HEK293T (cell line): ENCODE measurements around the gene TMEM98.
"Not testable (repeated sequence)": the region's sequence is repeated elsewhere in the genome, so short reads cannot be mapped to it uniquely, and the experiment has no call there.

ENCODE experiments used
- CTCF ChIA-PET: fragments of 350-600 bp; formaldehyde crosslinking; extraction: SDS; loops from one replicate; lab custom pipeline; 2021; ENCODE audit warnings: antibody characterized with exemption, inconsistent platforms; lab: Yijun Ruan, JAX
- POLR2A ChIA-PET: fragments of 350-600 bp; formaldehyde crosslinking; extraction: SDS; loops from one replicate; lab custom pipeline; 2020; ENCODE audit warnings: antibody characterized with exemption, inconsistent platforms; lab: Yijun Ruan, JAX
- DNase-seq: peaks from one replicate; pipeline ENCODE4 v3.0.0; 2012; ENCODE audit warnings: mixed read lengths; ENCODE audit errors: extremely low spot score
- ARNT ChIP-seq: fragments of 450-650 bp; IDR thresholded peaks from 2 replicates; pipeline ENCODE4 v1.6.1; 2017; ENCODE audit warnings: mild to moderate bottlenecking
- BHLHE40 ChIP-seq: fragments of 450-650 bp; IDR thresholded peaks from 2 replicates; pipeline ENCODE4 v1.6.1; 2016; ENCODE audit warnings: mild to moderate bottlenecking, moderate library complexity, borderline replicate concordance
- CTBP1 ChIP-seq: fragments of 450-650 bp; IDR thresholded peaks from 2 replicates; pipeline ENCODE4 v1.6.1; 2016; ENCODE audit warnings: borderline replicate concordance
- ELF4 ChIP-seq: fragments of 450-650 bp; IDR thresholded peaks from 2 replicates; pipeline ENCODE4 v1.6.1; 2017; ENCODE audit warnings: antibody characterized with exemption
- FOXA1 ChIP-seq: fragments of 450-650 bp; IDR thresholded peaks from 2 replicates; pipeline ENCODE4 v1.6.1; 2016; ENCODE audit warnings: mild to moderate bottlenecking
- FOXK2 ChIP-seq: fragments of 450-650 bp; IDR thresholded peaks from 2 replicates; pipeline ENCODE4 v1.6.1; 2016; ENCODE audit warnings: mild to moderate bottlenecking
- FOXM1 ChIP-seq: fragments of 450-650 bp; IDR thresholded peaks from 2 replicates; pipeline ENCODE4 v1.6.1; 2017; ENCODE audit warnings: mild to moderate bottlenecking, borderline replicate concordance
- HDGF ChIP-seq: fragments of 450-650 bp; IDR thresholded peaks from 2 replicates; pipeline ENCODE4 v1.6.1; 2017; ENCODE audit warnings: antibody characterized with exemption, borderline replicate concordance
- L3MBTL2 ChIP-seq: fragments of 450-650 bp; conservative IDR thresholded peaks from 2 replicates; pipeline ENCODE4 v1.6.1; 2016; ENCODE audit warnings: mild to moderate bottlenecking
- LEF1 ChIP-seq: fragments of 450-650 bp; IDR thresholded peaks from 2 replicates; pipeline ENCODE4 v1.6.1; 2017; ENCODE audit warnings: mild to moderate bottlenecking, borderline replicate concordance
- NFRKB ChIP-seq: fragments of 450-650 bp; IDR thresholded peaks from 2 replicates; pipeline ENCODE4 v1.6.1; 2016; ENCODE audit warnings: mild to moderate bottlenecking, moderate library complexity
- PKNOX1 ChIP-seq: fragments of 450-650 bp; IDR thresholded peaks from 2 replicates; pipeline ENCODE4 v1.6.1; 2016
- SP1 ChIP-seq: fragments of 450-650 bp; IDR thresholded peaks from 2 replicates; pipeline ENCODE4 v1.6.1; 2017
- SUZ12 ChIP-seq: fragments of 450-650 bp; IDR thresholded peaks from 2 replicates; pipeline ENCODE4 v1.6.1; 2016; ENCODE audit warnings: mild to moderate bottlenecking
- TARDBP ChIP-seq: fragments of 450-650 bp; IDR thresholded peaks from 2 replicates; pipeline ENCODE4 v1.6.1; 2016
- ZNF384 ChIP-seq: fragments of 450-650 bp; IDR thresholded peaks from 2 replicates; pipeline ENCODE4 v1.6.1; 2016

Gene TMEM98

GRCh38 chr17:32920293-32920692 is 7.7 kb upstream of the TMEM98 start:
- DNase-seq: no peak
- ChIA-PET POLR2A (interaction anchor here (1.1 to 1.2 kb wide), 2 partner anchors 8 kb away, joined by 3 to 4 read pairs; no protein-coding TSS in a partner anchor), CTCF (interaction anchor here (1.3 to 1.5 kb wide), 2 partner anchors 10 to 17 kb away, joined by 3 to 4 read pairs; no protein-coding TSS in a partner anchor)
- no peak for TF ChIP-seq BHLHE40
- no peak for TF ChIP-seq ARNT
- no peak for TF ChIP-seq L3MBTL2
- no peak for TF ChIP-seq SUZ12
- no peak for TF ChIP-seq HDGF
- TF ChIP-seq SP1: no peak
- TF ChIP-seq CTBP1: no peak
- no peak for TF ChIP-seq LEF1
- TF ChIP-seq ELF4: no peak
- TF ChIP-seq ZNF384: no peak
- no peak for TF ChIP-seq FOXM1
- TF ChIP-seq NFRKB: no peak
- TF ChIP-seq PKNOX1: no peak
- TF ChIP-seq TARDBP: no peak
- TF ChIP-seq FOXA1: no peak

GRCh38 chr17:32921017-32921416 is 6.9 kb upstream of the TMEM98 start:
- DNase-seq: no peak
- ChIA-PET POLR2A (interaction anchor here (1.1 to 1.2 kb wide), 2 partner anchors 8 kb away, joined by 3 to 4 read pairs; no protein-coding TSS in a partner anchor), CTCF (interaction anchor here (1.5 kb wide), 1 partner anchor 16 kb away, joined by 4 read pairs; no protein-coding TSS in a partner anchor)
- TF ChIP-seq TARDBP (no peak), CTBP1 (no peak), SP1 (no peak), L3MBTL2 (no peak), HDGF (no peak), ARNT (no peak), FOXM1 (no peak), FOXK2 (no peak), BHLHE40 (no peak), NFRKB (no peak), SUZ12 (no peak), LEF1 (no peak), ZNF384 (no peak), PKNOX1 (no peak), FOXA1 (no peak), ELF4 (no peak)

- POLR2A ChIA-PET, CTCF ChIA-PET, DNase-seq: not testable (repeated sequence)
These were observed 4.0 kb upstream of the TMEM98 start for GRCh38 chr17:32923905-32924304.

GRCh38 chr17:32926183-32926582 is 1.8 kb upstream of the TMEM98 start:
- CTCF ChIA-PET: interaction anchor here (0.7 kb wide), 1 partner anchor 144 kb away, joined by 3 read pairs; no protein-coding TSS in a partner anchor
- no peak for DNase-seq
- POLR2A ChIA-PET: no interaction called here
- TF ChIP-seq BHLHE40: no peak
- TF ChIP-seq FOXA1: no peak
- no peak for TF ChIP-seq TARDBP
- no peak for TF ChIP-seq CTBP1
- TF ChIP-seq SP1: no peak
- TF ChIP-seq FOXM1: no peak
- no peak for TF ChIP-seq LEF1
- TF ChIP-seq NFRKB: no peak
- TF ChIP-seq HDGF: no peak
- no peak for TF ChIP-seq PKNOX1
- no peak for TF ChIP-seq ELF4
- no peak for TF ChIP-seq ARNT

- CTCF ChIA-PET: interaction anchor here (0.7 kb wide), 1 partner anchor 145 kb away, joined by 3 read pairs; no protein-coding TSS in a partner anchor
- not testable (repeated sequence) for DNase-seq
- POLR2A ChIA-PET: interaction anchor here (0.5 kb wide), 1 partner anchor 376 kb away, joined by 4 read pairs; no protein-coding TSS in a partner anchor
These were observed 1.2 kb upstream of the TMEM98 start for GRCh38 chr17:32926789-32927188.

GRCh38 chr17:32927201-32927723 is 691 bp upstream of the TMEM98 start:
- ChIA-PET POLR2A (interaction anchor here (0.5 to 2.4 kb wide), 4 partner anchors 12 to 376 kb away, joined by 3 to 12 read pairs (median 4); no protein-coding TSS in a partner anchor), CTCF (no interaction called here)
- TF ChIP-seq ELF4 (no peak), PKNOX1 (no peak), SP1 (no peak), ZNF384 (no peak), ARNT (no peak), NFRKB (no peak), SUZ12 (no peak), BHLHE40 (no peak)
- no peak for DNase-seq
